Neural cell (in vitro differentiated cells): Measurements from ENCODE around the gene GMEB2.

Experiments
- EZH2 ChIP-seq: fragments of 200-600, 300-800 bp; shearing (Covaris generic), sonication (generic); IDR thresholded peaks from 2 replicates; pipeline ENCODE4 v1.6.1; 2014; ENCODE audit warnings: antibody characterized with exemption, low read length, borderline replicate concordance, mild to moderate bottlenecking; ENCODE audit not compliant: insufficient read depth, poor library complexity, severe bottlenecking
- TF ChIP-seq, protein P1 (sequence below): fragments of 450-650 bp; IDR thresholded peaks from 2 replicates; pipeline ENCODE4 v1.5.1; 2014; ENCODE audit warnings: antibody characterized with exemption, mild to moderate bottlenecking, moderate library complexity; ENCODE audit not compliant: poor library complexity, severe bottlenecking

GRCh38 chr20:63555661-63556381, 71.1 kb downstream of the GMEB2 start:
- TF ChIP-seq EZH2: no peak
- TF ChIP-seq, protein P1, sequence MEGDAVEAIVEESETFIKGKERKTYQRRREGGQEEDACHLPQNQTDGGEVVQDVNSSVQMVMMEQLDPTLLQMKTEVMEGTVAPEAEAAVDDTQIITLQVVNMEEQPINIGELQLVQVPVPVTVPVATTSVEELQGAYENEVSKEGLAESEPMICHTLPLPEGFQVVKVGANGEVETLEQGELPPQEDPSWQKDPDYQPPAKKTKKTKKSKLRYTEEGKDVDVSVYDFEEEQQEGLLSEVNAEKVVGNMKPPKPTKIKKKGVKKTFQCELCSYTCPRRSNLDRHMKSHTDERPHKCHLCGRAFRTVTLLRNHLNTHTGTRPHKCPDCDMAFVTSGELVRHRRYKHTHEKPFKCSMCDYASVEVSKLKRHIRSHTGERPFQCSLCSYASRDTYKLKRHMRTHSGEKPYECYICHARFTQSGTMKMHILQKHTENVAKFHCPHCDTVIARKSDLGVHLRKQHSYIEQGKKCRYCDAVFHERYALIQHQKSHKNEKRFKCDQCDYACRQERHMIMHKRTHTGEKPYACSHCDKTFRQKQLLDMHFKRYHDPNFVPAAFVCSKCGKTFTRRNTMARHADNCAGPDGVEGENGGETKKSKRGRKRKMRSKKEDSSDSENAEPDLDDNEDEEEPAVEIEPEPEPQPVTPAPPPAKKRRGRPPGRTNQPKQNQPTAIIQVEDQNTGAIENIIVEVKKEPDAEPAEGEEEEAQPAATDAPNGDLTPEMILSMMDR: no peak
